Keratinocyte (primary cell): ENCODE data around the gene SNTG2. TPM values are rescaled to one million over a fixed set of nuclear protein-coding genes. Genes with fewer than 3 reads are reported as not detected.

ENCODE experiments used
- DNase-seq: peaks from one replicate; pipeline ENCODE4 v3.0.0-alpha.2; 2011; ENCODE audit warnings: low read depth, missing footprints, low spot score
- FAIRE-seq: peaks from 2 replicates; lab custom pipeline; 2011; peaks lifted over from hg19 to GRCh38; lab: Jason Lieb, UNC
- H2AFZ ChIP-seq: 2 replicates; pipeline ENCODE4 v1.6.0; 2012; ENCODE audit warnings: low read length, control low read depth, inconsistent platforms; ENCODE audit not compliant: control insufficient read depth
- H3K27ac ChIP-seq: 2 replicates; pipeline ENCODE4 v1.5.1; 2011; ENCODE audit warnings: low read length; ENCODE audit not compliant: control insufficient read depth, insufficient read depth
- H3K27me3 ChIP-seq: 3 replicates; pipeline ENCODE4 v1.6.0; 2011; ENCODE audit warnings: low read length; ENCODE audit not compliant: control insufficient read depth, insufficient read depth; ENCODE audit errors: extremely low read depth
- H3K36me3 ChIP-seq, 2 experiments: 2 replicates in 1 of 2; 3 replicates in 1 of 2; pipeline ENCODE4 v1.5.1; 2011; ENCODE audit warnings: low read length in 2 of 2, mild to moderate bottlenecking in 1 of 2; ENCODE audit not compliant: control insufficient read depth in 2 of 2, insufficient read depth in 2 of 2; ENCODE audit errors: extremely low read depth in 1 of 2
- H3K4me1 ChIP-seq: 3 replicates; pipeline ENCODE4 v1.5.1; 2011; ENCODE audit warnings: low read length; ENCODE audit not compliant: control insufficient read depth, insufficient read depth; ENCODE audit errors: extremely low read depth
- H3K4me2 ChIP-seq: 3 replicates; pipeline ENCODE4 v1.6.0; 2011; ENCODE audit warnings: low read depth, low read length; ENCODE audit not compliant: control insufficient read depth, insufficient read depth; ENCODE audit errors: extremely low read depth
- H3K4me3 ChIP-seq, 3 experiments: fragments of 200-600 bp in 1 of 3; sonication (generic) in 1 of 3; 2 replicates in 2 of 3; 3 replicates in 1 of 3; pipeline ENCODE4 v1.5.1; 2011 to 2016; ENCODE audit warnings: low read length in 3 of 3, mild to moderate bottlenecking in 3 of 3, control low read depth in 2 of 3, inconsistent platforms in 1 of 3, low read depth in 1 of 3, mixed read lengths in 1 of 3, mixed run types in 1 of 3, moderate library complexity in 1 of 3; ENCODE audit not compliant: control insufficient read depth in 2 of 3, insufficient read depth in 2 of 3; ENCODE audit errors: extremely low read depth in 1 of 3
- H3K79me2 ChIP-seq: 2 replicates; pipeline ENCODE4 v1.6.0; 2012; ENCODE audit warnings: low read length; ENCODE audit not compliant: control insufficient read depth, insufficient read depth
- H3K9ac ChIP-seq: 3 replicates; pipeline ENCODE4 v1.6.0; 2011; ENCODE audit warnings: low read length; ENCODE audit not compliant: control insufficient read depth, insufficient read depth; ENCODE audit errors: extremely low read depth
- H3K9me1 ChIP-seq: 3 replicates; pipeline ENCODE4 v1.6.0; 2011; ENCODE audit warnings: low read length; ENCODE audit not compliant: control insufficient read depth, insufficient read depth; ENCODE audit errors: extremely low read depth
- H3K9me3 ChIP-seq: 2 replicates; pipeline ENCODE4 v1.5.1; 2012; ENCODE audit warnings: low read depth, low read length; ENCODE audit not compliant: control insufficient read depth
- H4K20me1 ChIP-seq: 3 replicates; pipeline ENCODE4 v1.6.0; 2011; ENCODE audit warnings: low read length; ENCODE audit not compliant: control insufficient read depth, insufficient read depth; ENCODE audit errors: extremely low read depth
- EZH2 ChIP-seq: IDR thresholded peaks from one replicate; pipeline ENCODE4 v1.6.1; 2012; ENCODE audit warnings: inconsistent platforms, mild to moderate bottlenecking, low read length, moderate library complexity
- dilution Hi-C: fragments of 300-500 bp; cut with MboI; formaldehyde crosslinking; loops from one replicate; pipeline ENCODE4 v1.7.0; 2020; ENCODE audit warnings: low sequenced_read_pairs; ENCODE audit not compliant: extremely low pct_ligation_motif_present
- polyA plus RNA-seq, 5 experiments: library from polyadenylated mRNA; depleted of rRNA in 3 of 5; stranded (reverse) in 3 of 5; stranded (forward) in 1 of 5; unstranded in 1 of 5; fragments of >200 nt; gene quantifications; 1 replicate in 1 of 5; 2 replicates in 3 of 5; 3 replicates in 1 of 5; pipeline versions ENCODE4 v1.2.1 to v1.2.3, GENCODE V29; 2011 to 2012; ENCODE audit warnings: missing spikeins in 2 of 5, low read depth in 1 of 5, low replicate concordance in 1 of 5
- TF ChIP-seq, protein P1 (sequence below), 3 experiments: IDR thresholded peaks in 1 of 3; conservative IDR thresholded peaks in 1 of 3; optimal IDR thresholded peaks in 1 of 3; 2 replicates in 2 of 3; 3 replicates in 1 of 3; pipeline versions ENCODE3 to v1.5.1; 2011; ENCODE audit warnings: low read length in 3 of 3, mild to moderate bottlenecking in 3 of 3, moderate library complexity in 2 of 3, control low read depth in 1 of 3, inconsistent platforms in 1 of 3; ENCODE audit not compliant: insufficient read depth in 2 of 3; ENCODE audit errors: extremely low read depth in 1 of 3

SNTG2 gene
- polyA plus RNA-seq, 1 donor (not counting 4 experiments of a cell fraction or from before 2014, with no cell fraction given) = not detected

DNA sequence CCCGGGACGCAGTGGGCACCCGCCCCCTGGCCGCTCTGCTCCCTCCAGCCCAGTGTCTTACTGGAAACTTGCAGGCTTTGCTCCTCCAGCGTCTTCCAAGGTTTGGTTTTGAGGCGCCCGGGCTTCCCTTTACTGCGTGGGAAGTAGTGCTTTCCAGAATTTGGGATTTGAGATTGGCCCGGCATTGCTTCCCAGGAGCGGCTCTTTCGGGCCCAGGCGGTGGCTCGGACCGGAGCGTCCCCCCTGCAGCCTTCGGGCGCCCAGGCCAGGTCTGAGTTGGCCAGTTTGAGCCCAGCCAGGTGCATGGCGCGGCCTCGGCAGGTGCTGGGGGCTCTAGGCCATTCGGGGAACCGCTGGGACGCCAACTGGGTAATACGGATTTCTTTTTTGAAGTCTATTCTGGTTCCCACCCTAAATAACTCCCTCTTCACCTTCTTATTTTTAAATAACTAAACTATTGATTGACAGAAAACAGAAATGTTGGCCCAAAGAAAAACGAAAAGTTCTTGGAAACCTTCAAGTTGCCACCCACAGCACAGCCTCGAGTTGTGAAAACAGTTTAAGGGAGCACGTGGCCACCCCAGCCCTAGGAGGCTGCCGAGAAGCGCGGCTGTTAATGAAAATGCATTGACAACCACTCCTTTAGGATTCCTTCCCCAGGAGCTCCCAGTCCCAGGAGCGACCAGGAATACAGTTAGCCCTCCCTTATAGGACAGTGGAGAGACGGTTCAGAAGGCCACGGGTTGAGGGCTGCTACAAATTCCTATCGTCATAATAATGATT lies 766 bp downstream of the SNTG2 start:
- FAIRE-seq (no peak), DNase-seq (no peak)
- no peaks in the 10 kb centered on the region for H3K9me1 ChIP-seq
- H3K36me3 ChIP-seq = no peaks in the 10 kb centered on the region
- no peaks in the 10 kb centered on the region for H4K20me1 ChIP-seq
- H3K79me2 ChIP-seq = no peaks in the 10 kb centered on the region
- H3K4me1 ChIP-seq = no peaks in the 10 kb centered on the region
- no peak overlapping the region for H3K4me2 ChIP-seq
- TF ChIP-seq, protein P1, sequence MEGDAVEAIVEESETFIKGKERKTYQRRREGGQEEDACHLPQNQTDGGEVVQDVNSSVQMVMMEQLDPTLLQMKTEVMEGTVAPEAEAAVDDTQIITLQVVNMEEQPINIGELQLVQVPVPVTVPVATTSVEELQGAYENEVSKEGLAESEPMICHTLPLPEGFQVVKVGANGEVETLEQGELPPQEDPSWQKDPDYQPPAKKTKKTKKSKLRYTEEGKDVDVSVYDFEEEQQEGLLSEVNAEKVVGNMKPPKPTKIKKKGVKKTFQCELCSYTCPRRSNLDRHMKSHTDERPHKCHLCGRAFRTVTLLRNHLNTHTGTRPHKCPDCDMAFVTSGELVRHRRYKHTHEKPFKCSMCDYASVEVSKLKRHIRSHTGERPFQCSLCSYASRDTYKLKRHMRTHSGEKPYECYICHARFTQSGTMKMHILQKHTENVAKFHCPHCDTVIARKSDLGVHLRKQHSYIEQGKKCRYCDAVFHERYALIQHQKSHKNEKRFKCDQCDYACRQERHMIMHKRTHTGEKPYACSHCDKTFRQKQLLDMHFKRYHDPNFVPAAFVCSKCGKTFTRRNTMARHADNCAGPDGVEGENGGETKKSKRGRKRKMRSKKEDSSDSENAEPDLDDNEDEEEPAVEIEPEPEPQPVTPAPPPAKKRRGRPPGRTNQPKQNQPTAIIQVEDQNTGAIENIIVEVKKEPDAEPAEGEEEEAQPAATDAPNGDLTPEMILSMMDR (optimal IDR thresholded peaks at IDR 0.05 in 1 of 3, IDR thresholded peaks at IDR 0.05 in 1 of 3, conservative IDR thresholded peaks at IDR 0.05 in 1 of 3; ENCODE audit: extremely low read depth in 1 of 3, insufficient read depth in 2 of 3, low read length in 3 of 3) = no peak
- no peak for TF ChIP-seq EZH2
- H3K9ac ChIP-seq = no peak overlapping the region
- H3K4me3 ChIP-seq = no peak overlapping the region
- H3K27me3 ChIP-seq = peaks cover 23% of the 10 kb centered on the region
- dilution Hi-C loops = no loop called here
- no peak overlapping the region for H3K27ac ChIP-seq
- no peak overlapping the region for H2AFZ ChIP-seq
- no peaks in the 10 kb centered on the region for H3K9me3 ChIP-seq

DNA sequence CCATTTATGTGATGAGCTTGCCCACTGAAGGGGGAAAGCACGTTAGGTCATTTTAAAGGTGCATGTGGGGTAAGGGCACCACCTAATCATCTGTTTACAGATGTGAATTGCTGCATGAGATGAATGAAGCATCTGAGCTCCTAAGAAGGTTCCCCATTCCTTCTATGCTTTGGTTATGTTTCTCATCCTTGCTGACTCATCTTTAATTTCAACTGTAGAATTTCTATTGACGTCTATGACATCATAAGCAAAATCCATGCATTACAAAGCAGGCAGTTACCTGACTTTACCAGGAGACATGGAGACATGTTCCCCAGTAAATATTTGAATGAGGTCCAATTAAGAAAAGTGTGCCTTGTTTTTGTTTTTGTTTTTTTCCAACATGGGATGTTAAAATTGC lies 2.8 kb downstream of the SNTG2 start:
- no peak overlapping the region for H2AFZ ChIP-seq
- H3K27ac ChIP-seq = no peak overlapping the region
- H3K4me2 ChIP-seq = no peak overlapping the region
- dilution Hi-C loops = no loop called here
- H3K9me1 ChIP-seq = no peaks in the 10 kb centered on the region
- H3K9me3 ChIP-seq = no peaks in the 10 kb centered on the region
- peaks cover 23% of the 10 kb centered on the region for H3K27me3 ChIP-seq
- DNase-seq = no peak
- H4K20me1 ChIP-seq = no peaks in the 10 kb centered on the region
- no peaks in the 10 kb centered on the region for H3K4me1 ChIP-seq
- no peak overlapping the region for H3K9ac ChIP-seq
- H3K36me3 ChIP-seq = no peaks in the 10 kb centered on the region
- FAIRE-seq = no peak
- no peak overlapping the region for H3K4me3 ChIP-seq
- H3K79me2 ChIP-seq = no peaks in the 10 kb centered on the region
- TF ChIP-seq, protein P1 (optimal IDR thresholded peaks at IDR 0.05 in 1 of 3, IDR thresholded peaks at IDR 0.05 in 1 of 3, conservative IDR thresholded peaks at IDR 0.05 in 1 of 3; ENCODE audit: extremely low read depth in 1 of 3, insufficient read depth in 2 of 3, low read length in 3 of 3) = no peak
- no peak for TF ChIP-seq EZH2
